Measurements from ENCODE around the gene NAV3. TPM values are rescaled to one million over a fixed set of nuclear protein-coding genes. Genes with fewer than 3 reads are reported as not detected.

The NAV3 gene
- total RNA-seq, 1 experiment from 2014 or later, result 3.0 TPM

DNA sequence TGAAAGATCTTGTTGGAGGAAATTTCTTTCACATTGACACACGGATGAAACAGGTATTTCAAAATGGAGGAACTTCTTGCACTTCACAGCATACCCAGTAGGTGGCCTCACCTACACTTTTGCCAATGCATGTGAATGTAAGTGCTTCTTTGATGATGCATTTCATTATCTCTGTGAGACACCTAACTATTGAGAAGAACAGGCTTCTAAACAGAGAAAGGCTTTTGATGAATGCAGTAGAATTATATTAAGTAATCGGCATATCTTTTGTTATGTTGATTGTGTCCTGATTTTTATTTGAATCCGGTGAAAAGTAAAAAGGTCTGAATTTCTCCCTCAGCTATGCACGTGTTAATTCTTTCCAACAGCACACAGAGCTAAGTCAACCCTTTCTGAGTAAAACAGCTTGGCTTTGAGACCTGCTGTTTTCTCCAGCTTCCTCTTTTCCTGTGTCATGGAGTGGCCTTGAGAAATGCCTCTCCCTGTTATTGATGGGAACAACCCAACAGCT lies 399.0 kb downstream of the NAV3 start:
- no peak overlapping the region for H3K56ac ChIP-seq (ENCODE audit: insufficient read length, low read depth, low read length)
- H3T11ph ChIP-seq (ENCODE audit: low read length), result no peak overlapping the region
- H2BK120ac ChIP-seq (ENCODE audit: low read depth, low read length, poor library complexity, severe bottlenecking), result no peak overlapping the region
- H4K91ac ChIP-seq (ENCODE audit: insufficient read length, low read depth, low read length), result no peak overlapping the region
- no peak overlapping the region for H3K9ac ChIP-seq (ENCODE audit: extremely low read depth, insufficient read length, low read length)
- H2BK20ac ChIP-seq (ENCODE audit: low read depth, low read length, poor library complexity, severe bottlenecking), result no peak overlapping the region
- no peak overlapping the region for H3K4ac ChIP-seq (ENCODE audit: low read depth, low read length)
- Mint-ChIP-seq H3K9me3 (peaks cover 4 to 9% of the 10 kb centered on the region in 2 experiments; a peak in 3 of 5 replicates), H3K36me3 (ENCODE audit: insufficient read depth in 1 of 3, low read depth in 3 of 3) (peaks cover 0 to 10% (median 6%) of the 10 kb centered on the region in 3 experiments; a peak in 4 of 7 replicates), H3K27ac (peak overlapping the region; percentile 10 to 92 (median 65); a peak in 6 of 7 replicates), H3K27me3 (ENCODE audit: low read depth) (no peaks in the 10 kb centered on the region), H3K4me1 (peaks cover 34 to 41% of the 10 kb centered on the region in 2 experiments), H3K4me3 (peak overlapping the region in 1 of 2 experiments; percentile 27; a peak in 2 of 5 replicates)
- H4K5ac ChIP-seq (ENCODE audit: insufficient read length, low read depth, low read length), result no peak overlapping the region
- peak; percentile 71 for DNase-seq
- no peak overlapping the region for H3K23ac ChIP-seq (ENCODE audit: insufficient read length, low read depth, low read length)
- TF ChIP-seq, protein P1, sequence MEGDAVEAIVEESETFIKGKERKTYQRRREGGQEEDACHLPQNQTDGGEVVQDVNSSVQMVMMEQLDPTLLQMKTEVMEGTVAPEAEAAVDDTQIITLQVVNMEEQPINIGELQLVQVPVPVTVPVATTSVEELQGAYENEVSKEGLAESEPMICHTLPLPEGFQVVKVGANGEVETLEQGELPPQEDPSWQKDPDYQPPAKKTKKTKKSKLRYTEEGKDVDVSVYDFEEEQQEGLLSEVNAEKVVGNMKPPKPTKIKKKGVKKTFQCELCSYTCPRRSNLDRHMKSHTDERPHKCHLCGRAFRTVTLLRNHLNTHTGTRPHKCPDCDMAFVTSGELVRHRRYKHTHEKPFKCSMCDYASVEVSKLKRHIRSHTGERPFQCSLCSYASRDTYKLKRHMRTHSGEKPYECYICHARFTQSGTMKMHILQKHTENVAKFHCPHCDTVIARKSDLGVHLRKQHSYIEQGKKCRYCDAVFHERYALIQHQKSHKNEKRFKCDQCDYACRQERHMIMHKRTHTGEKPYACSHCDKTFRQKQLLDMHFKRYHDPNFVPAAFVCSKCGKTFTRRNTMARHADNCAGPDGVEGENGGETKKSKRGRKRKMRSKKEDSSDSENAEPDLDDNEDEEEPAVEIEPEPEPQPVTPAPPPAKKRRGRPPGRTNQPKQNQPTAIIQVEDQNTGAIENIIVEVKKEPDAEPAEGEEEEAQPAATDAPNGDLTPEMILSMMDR (conservative IDR thresholded peaks at IDR 0.05), result peak; percentile 80
- no CpG with 5 or more reads among the region's 4 CpGs for WGBS (ENCODE audit: extremely low coverage, insufficient read length, low lambda C conversion rate)
- H3K27ac ChIP-seq (ENCODE audit: insufficient read length, low read depth, low read length), result peak overlapping the region; percentile 48
- H3K23me2 ChIP-seq (ENCODE audit: insufficient read length, low read depth, low read length, poor library complexity, severe bottlenecking), result no peaks in the 10 kb centered on the region
- no peaks in the 10 kb centered on the region for H3K9me3 ChIP-seq (ENCODE audit: control insufficient read depth, low read depth, low read length)
- no peak overlapping the region for H2BK5ac ChIP-seq (ENCODE audit: insufficient read length, low read length)
- H3K14ac ChIP-seq (ENCODE audit: insufficient read depth, low read length), result no peak overlapping the region
- H2BK15ac ChIP-seq (ENCODE audit: low read depth, low read length), result no peak overlapping the region
- peak overlapping the region; percentile 70 for H2AFZ ChIP-seq (ENCODE audit: low read length)
- no peak overlapping the region for H3K18ac ChIP-seq (ENCODE audit: insufficient read length, low read depth, low read length)
- no peaks in the 10 kb centered on the region for H3K27me3 ChIP-seq (ENCODE audit: insufficient read depth, low read length)
- H2BK12ac ChIP-seq (ENCODE audit: insufficient read length, low read depth, low read length), result no peak overlapping the region
- no peaks in the 10 kb centered on the region for H4K20me1 ChIP-seq (ENCODE audit: control insufficient read depth, insufficient read depth, insufficient read length)
- H3K79me2 ChIP-seq (ENCODE audit: insufficient read depth, low read length), result no peaks in the 10 kb centered on the region
- peaks cover 8% of the 10 kb centered on the region; the same call in 1 of the 2 replicates for H3K4me1 ChIP-seq (ENCODE audit: insufficient read depth, low read length)
- no peak overlapping the region for H2AK5ac ChIP-seq (ENCODE audit: insufficient read length, low read length)
- H3K4me2 ChIP-seq (ENCODE audit: insufficient read depth, insufficient read length, low read length), result no peak overlapping the region
- H4K8ac ChIP-seq (replicated peaks; ENCODE audit: insufficient read length, low read depth, low read length), result no peak overlapping the region
- H3K79me1 ChIP-seq (ENCODE audit: insufficient read depth, low read depth, low read length, poor library complexity, severe bottlenecking), result no peaks in the 10 kb centered on the region
